GM18511 (cell line): ENCODE measurements around the gene COL18A1.
A peak's percentile ranks its signal among the peaks of the same experiment; 100 is the strongest.

Source experiments
- ATAC-seq: cut with Tn5 transposase; IDR thresholded peaks from one replicate; pipeline ENCODE4 v1.9.1; 2021; ENCODE audit warnings: mild to moderate bottlenecking, moderate library complexity; ENCODE audit not compliant: unreplicated experiment

COL18A1 gene

GRCh38 chr21:45541221-45542039, 136.5 kb downstream of the COL18A1 start:
- peak; percentile 61 for ATAC-seq

- peak; percentile 82 for ATAC-seq
Observed at GRCh38 chr21:45542242-45542666, 137.3 kb downstream of the COL18A1 start, which contains the start of gene SLC19A1. TSS of gene SLC19A1 (minus strand) at chr21:45542440. CDS start at chr21:45537959, 4,481 bp downstream.

GRCh38 chr21:45542667-45543370, 137.9 kb downstream of the COL18A1 start:
- ATAC-seq, result no peak

GRCh38 chr21:45543371-45543709, 138.4 kb downstream of the COL18A1 start:
- ATAC-seq, result no peak

GRCh38 chr21:45543710-45544448, 138.9 kb downstream of the COL18A1 start:
- ATAC-seq, result no peak

- ATAC-seq, result no peak
Observed at GRCh38 chr21:45544449-45545235, 139.7 kb downstream of the COL18A1 start.

- ATAC-seq, result no peak
Observed at GRCh38 chr21:45545236-45545570, 140.2 kb downstream of the COL18A1 start.

GRCh38 chr21:45545691-45546531, 140.9 kb downstream of the COL18A1 start:
- ATAC-seq, result no peak

- ATAC-seq, result no peak
Observed at GRCh38 chr21:45546636-45547544, 141.9 kb downstream of the COL18A1 start.

- no peak for ATAC-seq
Observed at GRCh38 chr21:45547545-45547900, 142.6 kb downstream of the COL18A1 start.

- ATAC-seq, result no peak
Observed at GRCh38 chr21:45548711-45549491, 143.9 kb downstream of the COL18A1 start.

- peak; percentile 60 for ATAC-seq
Observed at GRCh38 chr21:45549626-45550463, 144.9 kb downstream of the COL18A1 start.

GRCh38 chr21:45550522-45551210, 145.7 kb downstream of the COL18A1 start:
- no peak for ATAC-seq

GRCh38 chr21:45551316-45551715, 146.4 kb downstream of the COL18A1 start:
- no peak for ATAC-seq

GRCh38 chr21:45551783-45552695, 147.1 kb downstream of the COL18A1 start:
- no peak for ATAC-seq
